HG03469 (cell line): Measurements from ENCODE around the gene TMEM135.
"Not testable (repeated sequence)": the region's sequence is repeated elsewhere in the genome, so short reads cannot be mapped to it uniquely, and the experiment has no call there.

Source experiments
- ATAC-seq: cut with Tn5 transposase; IDR thresholded peaks from one replicate; pipeline ENCODE4 v1.9.1; 2021; ENCODE audit warnings: mild to moderate bottlenecking, moderate library complexity, moderate number of reproducible peaks; ENCODE audit not compliant: unreplicated experiment

Gene TMEM135

DNA sequence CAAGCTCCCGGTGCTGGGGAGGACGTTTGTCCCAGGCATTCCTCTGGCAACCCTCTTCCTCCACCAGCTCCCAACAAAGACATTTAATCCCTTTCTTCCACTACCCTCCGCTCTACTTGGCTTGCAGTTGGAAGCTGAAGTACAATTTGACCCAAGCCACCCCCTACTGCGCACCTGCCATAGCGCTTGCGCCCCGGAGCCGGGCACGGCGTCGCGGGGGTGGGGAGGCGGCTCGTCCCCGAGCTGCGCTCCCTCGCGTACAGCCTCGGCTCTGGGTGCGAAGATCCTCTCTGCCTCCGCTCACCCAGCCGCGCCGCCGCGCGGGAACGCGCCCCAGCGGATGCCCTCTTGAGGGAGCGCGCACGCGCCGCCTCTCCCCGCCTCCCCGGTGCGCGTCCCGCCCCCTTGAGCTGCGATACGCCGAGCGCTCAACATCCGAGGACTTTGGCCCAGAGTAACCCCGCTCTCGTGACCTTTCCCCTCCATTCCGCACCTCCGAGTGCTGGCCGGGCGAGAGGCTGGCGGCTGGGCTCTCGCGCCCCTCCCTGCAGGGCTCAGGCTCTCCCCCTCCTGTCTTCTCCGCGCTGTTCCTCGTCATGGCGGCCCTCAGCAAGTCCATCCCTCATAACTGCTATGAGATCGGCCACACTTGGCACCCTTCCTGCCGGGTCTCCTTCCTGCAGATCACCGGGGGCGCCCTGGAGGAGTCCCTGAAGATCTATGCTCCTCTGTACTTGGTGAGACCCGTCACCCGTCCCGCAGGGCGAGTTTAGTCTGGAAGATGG lies at the start of gene TMEM135:
TMEM135 (plus strand) TSS at position 485 of the 785 bp plus-strand sequence; CDS start at position 597, 112 bp downstream.
- ATAC-seq: peak; percentile 98

DNA sequence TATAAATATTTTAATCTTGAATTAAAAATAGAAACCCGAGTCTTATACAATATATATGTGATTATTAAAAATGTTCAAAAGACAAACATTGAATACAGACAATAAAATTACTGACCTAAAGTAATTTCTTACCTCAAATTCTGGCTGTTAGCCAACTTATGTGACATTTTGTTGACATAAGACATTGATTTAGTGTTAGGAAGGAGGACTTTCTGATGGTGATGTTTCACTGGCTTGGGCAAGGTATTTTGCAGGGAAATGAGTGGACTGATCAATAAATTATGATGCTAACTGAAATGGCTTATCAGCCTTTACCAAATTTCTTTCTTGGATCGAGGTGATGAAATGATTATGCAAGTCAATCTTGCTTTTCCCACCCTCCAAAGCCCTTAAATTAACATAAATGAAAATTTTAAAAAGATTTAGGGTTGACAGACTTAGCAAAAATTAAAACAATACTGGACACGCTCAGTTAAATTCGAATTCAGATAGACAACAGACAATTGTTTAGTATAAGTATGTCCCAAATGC lies 49.3 kb upstream of the TMEM135 start:
- ATAC-seq: no peak

DNA sequence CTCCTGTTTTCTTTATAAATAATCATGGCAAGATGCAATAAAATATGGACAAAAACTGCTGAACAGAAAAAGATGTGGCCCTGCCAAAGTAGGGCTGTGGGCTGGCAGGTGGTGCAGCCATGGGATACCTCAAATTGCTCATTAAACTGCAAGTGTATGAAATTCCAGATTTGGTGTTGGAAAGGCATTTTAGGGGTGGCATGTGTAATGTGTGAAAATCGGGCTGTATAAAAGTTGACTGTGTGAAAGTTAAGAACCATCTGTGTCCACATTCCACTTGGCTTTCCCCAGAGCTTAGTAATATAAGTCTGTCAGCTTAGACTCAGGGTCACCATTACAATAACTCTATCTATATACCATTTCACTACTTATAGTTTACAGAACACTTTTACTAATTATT lies 47.7 kb upstream of the TMEM135 start:
- ATAC-seq: no peak

DNA sequence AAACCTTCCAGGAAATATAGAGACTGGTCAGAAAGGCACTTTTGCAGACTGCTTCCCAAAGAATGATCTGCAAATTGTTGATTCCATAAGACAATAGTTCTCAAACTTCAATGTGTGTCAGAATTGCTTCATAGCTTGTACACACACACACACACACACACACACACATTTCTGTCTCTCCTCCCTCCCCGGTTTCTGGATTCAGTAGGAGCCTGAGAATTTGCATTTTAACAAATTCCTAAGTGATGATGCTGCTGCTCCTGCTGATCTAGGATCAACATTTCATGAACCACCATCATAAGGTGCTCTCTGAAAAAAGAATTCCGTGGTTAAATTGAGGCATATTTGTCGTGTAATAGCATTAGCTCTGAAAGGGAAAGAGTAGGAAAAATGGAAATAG lies 47.2 kb upstream of the TMEM135 start:
- ATAC-seq: no peak

DNA sequence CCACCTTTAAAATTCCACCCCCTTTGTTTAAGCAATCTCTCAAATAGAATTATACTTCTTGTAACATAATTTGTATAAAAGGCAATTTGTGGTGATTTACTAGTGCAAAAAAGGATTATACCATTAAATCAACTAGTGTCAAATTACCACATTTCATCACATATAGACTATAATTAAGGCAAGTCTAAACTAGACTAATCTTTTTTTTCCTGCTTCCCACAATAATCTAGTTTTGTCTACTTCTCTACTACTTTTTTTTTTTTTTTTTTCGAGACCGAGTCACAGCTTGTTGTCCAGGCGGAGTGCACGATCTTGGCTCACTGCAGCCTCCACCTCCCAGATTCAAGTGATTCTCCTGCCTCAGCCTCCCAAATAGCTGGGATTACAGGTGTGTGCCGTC lies 46.4 kb upstream of the TMEM135 start:
- ATAC-seq: no peak

DNA sequence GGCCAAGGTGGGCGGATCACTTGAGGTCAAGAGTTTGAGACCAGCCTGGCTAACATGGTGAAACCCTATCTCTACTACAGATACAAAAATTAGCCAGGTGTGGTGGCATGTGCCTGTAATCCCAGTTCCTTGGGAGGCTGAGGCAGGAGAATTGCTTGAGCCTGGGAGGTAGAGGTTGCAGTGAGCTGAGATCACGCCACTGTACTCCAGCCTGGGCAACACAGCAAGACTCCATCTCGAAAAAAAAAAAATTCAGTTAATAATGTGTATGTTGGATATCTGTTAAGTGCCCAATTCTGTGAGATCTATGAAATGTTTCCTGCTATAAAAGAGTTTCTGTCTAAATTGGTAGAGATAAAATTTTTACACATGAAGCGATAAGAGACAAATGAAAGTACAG lies 45.4 kb upstream of the TMEM135 start:
- not testable (repeated sequence) for ATAC-seq

DNA sequence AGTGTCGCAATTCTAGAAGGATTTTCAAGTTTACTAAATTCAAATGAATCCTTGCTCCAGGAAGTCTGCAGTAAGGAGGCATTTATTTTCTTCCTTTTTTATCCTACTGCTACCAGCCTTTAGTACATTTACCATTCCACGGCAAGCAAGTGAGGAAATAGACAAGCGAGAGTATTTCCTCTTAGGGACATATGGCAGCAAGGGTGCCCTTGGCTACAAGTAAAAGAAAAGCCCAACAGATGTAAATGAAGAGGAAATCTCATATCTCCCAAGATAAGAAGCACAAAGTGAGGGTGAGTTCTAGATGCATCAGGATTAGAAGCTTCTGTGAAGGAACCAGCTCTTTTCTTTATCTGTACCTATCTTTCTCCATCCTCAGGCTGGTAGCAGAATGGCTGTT lies 44.7 kb upstream of the TMEM135 start:
- no peak for ATAC-seq

DNA sequence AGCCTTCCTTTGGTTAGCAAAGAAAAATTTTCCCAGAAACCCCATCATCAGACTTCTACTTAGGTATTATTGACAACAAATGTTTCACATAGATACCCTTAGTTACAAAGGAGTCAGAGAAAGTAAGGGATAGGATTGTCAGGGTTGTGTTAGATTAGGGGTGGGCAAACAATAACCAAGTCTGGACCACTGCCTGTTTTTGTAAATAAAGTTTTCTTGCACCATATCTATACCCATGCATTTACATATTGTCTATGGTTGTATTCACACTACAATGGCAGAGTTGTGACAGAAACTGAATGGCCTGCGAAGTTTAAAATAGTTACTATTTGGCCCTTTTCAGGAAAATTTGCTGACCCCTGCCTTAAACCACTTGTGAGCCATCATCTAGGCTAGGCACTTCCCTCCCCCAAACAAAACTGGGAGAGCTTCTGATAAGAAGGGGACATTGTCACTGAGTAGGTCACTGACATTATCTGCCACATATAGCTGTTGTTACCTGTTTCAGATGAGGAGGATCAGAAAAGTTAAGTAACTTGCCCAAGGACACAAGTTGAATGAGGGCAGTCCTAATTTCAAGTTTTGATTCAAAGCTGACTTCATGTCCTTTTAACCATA lies 40.7 kb upstream of the TMEM135 start:
- ATAC-seq: no peak

DNA sequence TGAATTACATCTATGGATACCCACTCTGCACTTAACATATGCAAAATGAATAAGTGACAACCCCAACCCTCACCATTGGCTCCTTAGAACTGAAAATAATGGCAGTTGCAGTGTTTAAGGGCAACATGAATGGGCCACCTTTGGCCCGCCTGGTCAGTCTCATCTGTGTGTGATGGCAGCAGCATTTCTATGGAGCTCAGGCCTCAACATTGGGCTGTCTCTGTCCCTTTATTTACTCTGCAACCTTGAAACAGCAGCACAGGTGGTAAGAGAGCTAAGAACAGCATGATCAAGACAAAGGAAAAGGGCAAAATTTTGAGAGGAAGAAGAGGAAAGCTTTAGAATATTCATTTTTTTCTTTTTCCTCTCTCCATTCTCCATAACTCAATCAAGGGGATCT lies 38.3 kb upstream of the TMEM135 start:
- ATAC-seq: no peak

DNA sequence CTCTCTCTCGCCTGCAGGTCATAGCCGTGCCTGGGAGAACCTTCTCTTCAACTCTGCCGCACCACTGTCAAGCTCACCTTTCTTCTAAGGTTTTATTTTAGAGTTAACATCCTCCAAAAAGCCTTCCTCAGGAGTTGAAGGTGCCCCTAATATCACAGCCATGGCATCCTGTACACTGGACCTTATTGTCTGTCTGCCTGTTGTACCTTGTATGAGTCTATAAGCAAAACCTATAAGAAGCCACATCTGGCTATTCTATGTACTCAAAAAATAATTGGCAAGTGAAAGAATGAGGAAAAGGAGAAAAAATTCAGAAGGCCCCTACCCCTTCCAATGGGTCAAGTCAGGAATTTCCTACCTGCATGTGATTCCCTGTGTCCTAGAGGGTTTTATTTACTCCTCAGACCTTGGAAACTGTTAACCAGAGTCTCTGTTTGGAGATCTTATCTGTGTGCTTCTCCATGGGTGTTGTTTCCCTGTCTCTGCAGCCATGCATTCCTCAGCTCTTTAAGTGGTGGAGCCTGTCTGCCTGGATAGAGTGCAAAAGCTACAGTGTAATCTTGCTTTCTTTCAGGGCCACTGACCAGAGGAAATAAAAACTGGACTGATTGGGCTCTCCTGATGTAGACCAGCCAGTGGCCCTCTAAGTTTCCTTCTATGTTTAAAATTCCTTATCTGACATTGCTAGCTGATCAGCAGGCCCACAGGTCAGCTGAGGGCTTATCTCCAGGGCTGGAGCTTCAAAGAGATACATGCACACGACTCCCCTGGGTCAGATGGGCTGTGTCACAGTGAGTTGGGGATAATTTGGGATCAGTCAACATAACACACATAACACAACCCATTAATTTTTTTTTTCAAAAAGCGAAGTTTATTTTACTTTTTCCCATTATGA lies 37.6 kb upstream of the TMEM135 start:
- no peak for ATAC-seq

DNA sequence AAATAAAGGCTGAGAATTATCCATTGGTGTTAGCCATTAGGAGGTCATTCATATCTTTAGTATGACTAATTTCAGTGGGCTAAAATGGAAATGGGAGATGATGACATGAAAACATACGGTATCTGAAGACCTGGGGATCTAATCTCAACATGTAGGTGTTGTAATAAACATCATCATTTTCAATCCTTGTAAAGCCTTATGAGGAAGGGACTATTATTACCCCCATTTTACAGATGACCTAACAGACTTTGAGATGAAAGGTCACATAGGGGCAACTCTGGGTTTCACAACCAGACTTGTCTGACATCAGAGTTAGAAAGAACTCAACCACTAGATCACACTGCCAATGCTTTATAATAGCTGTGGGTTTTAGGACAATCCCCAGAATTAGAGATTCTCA lies 34.8 kb upstream of the TMEM135 start:
- ATAC-seq: no peak

DNA sequence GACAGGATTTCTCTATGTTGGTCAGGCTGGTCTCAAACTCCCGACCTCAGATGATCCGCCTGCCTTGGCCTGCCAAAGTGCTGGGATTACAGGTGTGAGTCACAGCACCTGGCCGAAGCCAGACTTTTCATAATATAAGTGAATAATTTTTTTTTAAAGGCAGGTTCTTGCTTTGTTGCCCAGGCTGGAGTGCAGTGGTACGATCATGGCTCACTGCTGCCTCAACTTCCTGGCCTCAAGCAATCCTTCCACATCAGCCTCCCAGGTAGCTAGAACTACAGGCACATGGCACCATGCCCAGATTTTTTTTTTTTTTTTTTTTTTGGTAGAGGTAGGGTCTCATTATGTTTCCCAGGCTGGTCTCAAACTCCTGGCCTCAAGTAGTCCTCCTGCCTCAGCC lies 33.5 kb upstream of the TMEM135 start:
- not testable (repeated sequence) for ATAC-seq

DNA sequence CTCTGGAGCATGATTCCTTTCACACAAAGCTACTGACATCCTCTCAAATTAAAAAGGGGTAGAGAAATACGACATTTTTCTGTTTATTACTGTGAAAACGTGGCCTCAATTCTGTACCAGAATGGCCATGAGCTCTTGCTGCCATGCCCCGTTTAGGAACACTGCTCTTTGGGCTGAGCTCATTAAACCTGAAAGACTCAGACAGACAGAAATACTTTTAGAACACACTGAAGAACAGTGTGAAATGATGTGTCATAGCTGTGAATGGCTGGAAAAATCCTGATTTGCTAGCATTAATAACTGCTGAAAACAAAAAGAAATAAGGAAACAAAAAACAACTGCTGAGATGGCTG lies 32.2 kb upstream of the TMEM135 start:
- no peak for ATAC-seq

DNA sequence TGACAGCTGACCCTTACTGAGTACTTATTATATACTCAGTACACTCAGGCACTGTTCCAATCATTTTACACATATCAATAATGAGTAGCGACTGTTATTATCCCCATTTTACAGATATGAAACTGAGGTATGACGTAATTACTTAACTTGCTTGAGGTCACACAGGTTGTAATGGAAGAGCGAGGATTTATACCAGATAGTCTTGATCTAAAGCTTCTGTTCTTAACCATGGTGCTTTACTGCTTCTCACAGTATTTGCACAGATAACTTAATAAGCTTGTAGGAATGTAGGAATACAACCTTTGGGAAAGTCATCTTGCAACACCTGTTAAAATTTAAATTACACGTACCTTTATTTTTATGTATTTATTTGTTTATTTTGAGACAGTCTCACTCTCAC lies 31.7 kb upstream of the TMEM135 start:
- ATAC-seq: no peak

DNA sequence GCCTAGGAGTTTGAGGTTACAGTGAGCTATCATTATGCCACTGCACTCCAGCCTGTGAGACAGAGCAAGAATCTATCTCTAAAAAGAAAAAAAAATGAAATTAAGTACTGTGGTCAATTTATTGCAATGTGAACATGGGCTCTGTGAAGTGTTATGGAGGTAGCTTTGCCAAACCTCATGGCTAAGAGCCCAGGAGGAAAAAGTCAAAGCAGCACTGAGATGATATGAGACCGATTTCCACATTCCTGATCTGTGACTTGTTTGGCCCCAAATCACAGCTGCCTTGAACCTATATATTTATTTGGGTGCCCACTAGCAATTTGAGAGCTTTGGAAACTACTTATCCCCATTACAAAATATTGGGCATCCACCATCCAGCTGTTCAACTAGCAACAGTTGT lies 29.8 kb upstream of the TMEM135 start:
- ATAC-seq: no peak

DNA sequence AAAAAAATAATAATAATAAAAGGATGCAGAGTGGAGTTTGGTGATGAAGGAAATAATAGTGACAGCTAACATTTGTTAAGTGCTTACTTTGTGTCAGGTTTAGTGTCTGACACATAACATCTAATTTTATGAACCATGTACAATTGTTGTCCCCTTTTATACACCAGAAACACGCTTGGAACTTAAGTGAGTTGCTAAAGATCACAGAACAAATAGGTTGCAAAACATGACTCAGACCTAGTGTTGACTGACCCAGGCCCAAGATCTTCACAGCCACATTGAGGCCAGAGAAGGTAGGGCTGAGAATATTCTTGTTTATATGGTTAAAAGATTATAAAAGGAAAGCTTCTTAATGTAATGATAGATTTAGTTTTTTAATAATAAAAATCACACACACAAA lies 25.6 kb upstream of the TMEM135 start:
- ATAC-seq: no peak

DNA sequence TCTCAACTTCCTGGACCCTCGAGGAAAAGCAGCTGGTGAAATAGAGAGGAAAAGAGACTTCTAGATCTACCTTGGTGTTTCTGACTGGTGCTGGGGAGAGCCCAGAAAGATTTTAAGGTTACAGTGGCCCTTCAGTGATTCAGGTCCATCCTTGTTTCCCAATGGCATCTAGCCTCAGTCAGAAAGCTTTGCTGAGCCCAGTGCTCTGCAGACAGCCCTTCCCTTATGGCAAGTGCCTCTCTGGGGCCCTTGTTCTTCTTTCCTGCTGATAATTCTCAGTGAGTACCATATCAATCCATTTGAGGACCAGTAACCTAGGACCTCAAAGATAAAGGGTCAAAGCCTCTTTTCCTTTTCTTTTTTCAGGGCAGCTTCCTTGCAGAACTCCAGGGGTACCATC lies 25.1 kb upstream of the TMEM135 start:
- no peak for ATAC-seq

DNA sequence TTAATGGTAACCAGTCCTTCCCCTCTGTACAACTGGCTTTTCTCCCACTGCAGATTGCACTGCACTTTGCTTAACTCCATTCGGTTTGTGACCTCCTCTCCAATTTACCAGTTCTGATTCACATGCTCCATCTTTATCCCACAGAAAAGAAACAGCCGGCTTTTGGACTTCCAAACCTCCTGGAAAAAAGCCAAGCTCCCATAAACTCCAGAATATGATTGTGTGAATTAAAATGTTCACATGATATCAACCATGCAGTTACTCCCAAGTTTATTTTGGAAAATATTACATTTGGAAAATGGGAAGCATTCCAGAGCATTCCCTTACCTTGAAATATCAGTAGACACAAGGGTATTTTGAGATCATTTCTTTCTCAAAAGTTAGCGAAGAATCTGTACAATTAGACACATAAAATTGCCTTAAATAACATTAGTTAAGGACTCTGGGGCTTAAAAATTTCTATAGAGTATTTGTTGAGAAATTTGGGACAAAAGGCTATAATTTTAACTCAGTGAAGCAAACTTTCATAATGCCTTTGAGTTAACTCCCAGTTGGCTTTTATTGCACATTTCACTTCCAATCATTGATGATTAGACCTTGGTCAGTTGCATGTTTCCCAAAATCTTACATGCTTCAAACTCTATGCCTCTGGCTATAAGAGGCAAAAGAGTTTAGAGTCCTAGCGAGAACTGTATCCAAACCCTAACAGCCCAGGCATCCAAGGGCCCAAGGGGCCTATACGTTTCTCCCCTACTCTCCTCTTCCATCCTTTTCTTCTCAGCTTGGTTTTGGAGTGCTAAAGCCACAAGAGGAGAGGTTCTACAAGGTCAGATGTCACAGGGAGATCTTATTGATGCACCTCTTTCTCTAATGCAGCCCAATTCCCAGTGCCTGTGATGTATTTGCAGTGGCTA lies 23.6 kb upstream of the TMEM135 start:
- ATAC-seq: no peak

DNA sequence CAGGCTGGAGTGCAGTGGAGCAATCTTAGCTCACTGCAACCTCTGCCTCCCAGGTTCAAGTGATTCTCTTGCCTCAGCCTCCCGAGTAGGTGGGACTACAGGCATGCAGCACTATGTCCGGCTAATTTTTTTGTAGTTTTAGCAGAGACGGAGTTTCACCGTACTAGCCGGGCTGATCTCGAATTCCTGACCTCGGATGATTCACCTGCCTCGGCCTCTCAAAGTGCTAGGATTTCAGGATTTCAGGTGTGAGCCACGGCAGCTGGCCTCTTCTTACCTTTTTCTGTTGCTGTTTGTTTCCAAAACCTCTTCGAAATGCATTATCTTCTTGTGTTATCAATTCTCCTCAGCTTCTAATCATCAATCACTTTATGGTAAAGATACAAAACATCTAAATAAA lies 22.1 kb upstream of the TMEM135 start:
- no peak for ATAC-seq

DNA sequence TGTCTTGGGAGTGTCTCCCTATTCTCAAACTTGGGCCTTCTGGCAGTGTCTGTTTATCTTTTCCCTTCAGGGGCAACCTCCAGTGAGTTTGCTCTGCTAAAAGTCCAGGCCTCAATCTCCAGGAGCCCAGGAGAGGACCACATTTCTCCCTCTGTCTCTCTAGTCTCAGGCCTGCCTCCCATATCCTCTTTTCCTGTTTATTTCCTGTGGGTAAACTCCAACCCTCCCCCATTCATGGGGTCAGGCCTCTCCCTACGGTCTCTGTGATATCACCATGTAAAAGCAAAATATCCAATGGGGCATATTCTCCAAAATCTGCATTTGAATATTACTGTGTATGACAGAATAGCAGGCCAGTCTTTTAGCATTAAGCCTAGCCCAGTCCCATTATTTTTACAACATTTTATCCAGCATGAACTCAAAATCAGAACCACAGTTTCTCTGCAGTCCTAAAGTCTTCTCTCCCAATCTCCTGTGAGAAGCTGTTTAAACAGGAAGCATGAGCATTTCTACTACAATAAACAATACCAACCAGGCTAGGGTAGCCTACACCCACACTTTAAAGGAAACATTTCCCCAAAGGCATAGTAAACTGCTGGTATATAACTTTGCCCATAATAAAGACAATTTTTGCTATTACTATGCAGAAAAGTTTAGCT lies 18.0 kb upstream of the TMEM135 start:
- no peak for ATAC-seq
